ENCODE measurements around the gene ST6GAL1.

ST6GAL1 gene

DNA sequence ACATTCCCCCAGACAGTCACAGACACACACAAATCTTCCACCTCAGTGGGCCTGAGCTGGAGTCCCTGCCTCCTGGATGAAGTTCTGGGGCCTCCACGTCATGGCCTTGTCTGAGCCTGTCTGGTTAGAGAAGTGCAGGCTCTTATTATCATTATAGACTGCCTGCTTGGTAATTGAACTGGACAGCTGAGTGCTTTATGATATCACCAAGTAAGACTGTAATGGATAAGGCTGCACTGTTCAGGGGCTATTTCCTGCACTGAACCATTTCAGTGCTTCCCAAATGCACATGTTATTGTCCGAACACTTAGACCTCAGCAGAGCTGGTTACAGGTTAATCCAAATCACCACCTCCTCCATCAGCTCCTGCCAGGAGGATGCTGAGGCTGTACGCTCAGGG is 8.7 kb upstream of the ST6GAL1 start:
- Histone ChIP-seq H3K4ac (ENCODE audit: low read depth in 1 of 2, low read length in 2 of 2) (no peak overlapping the region), H3K27me3 (ENCODE audit: control insufficient read depth in 1 of 2, insufficient read depth in 1 of 2, low read length in 2 of 2) (peaks cover 0 to 6% of the 10 kb centered on the region in 2 experiments), H4K8ac (ENCODE audit: low read length) (no peak overlapping the region), H3K27ac (ENCODE audit: low read length, poor library complexity, severe bottlenecking) (no peak overlapping the region), H3K9me3 (ENCODE audit: control insufficient read depth, low read length) (no peaks in the 10 kb centered on the region), H3K79me1 (replicated peaks; ENCODE audit: low read length, poor library complexity, severe bottlenecking) (no peaks in the 10 kb centered on the region), H2BK5ac (ENCODE audit: low read depth, low read length, poor library complexity, severe bottlenecking) (no peak overlapping the region), H2AK5ac (ENCODE audit: low read length, severe bottlenecking) (no peak overlapping the region), H3K9ac (ENCODE audit: low read length) (no peak overlapping the region), H3K23ac (ENCODE audit: low read length in 2 of 2) (no peak overlapping the region), H2BK120ac (ENCODE audit: low read depth, low read length) (no peak overlapping the region), H3K36me3 (ENCODE audit: control insufficient read depth in 1 of 2, insufficient read depth in 2 of 2, low read depth in 1 of 2, low read length in 2 of 2) (no peaks in the 10 kb centered on the region), H2BK12ac (ENCODE audit: low read length in 2 of 2) (no peak overlapping the region), H3K4me2 (ENCODE audit: low read length, poor library complexity, severe bottlenecking) (peak overlapping the region; percentile 28), H2BK15ac (ENCODE audit: low read depth, poor library complexity, severe bottlenecking) (no peak overlapping the region), H3K14ac (ENCODE audit: low read length in 2 of 2) (no peak overlapping the region), H4K91ac (ENCODE audit: low read length) (no peak overlapping the region), H2AFZ (ENCODE audit: low read depth, low read length) (no peak overlapping the region), H3K4me3 (ENCODE audit: insufficient read depth in 1 of 2, low read depth in 1 of 2, low read length in 2 of 2) (no peak overlapping the region), H3K4me1 (ENCODE audit: control insufficient read depth, insufficient read depth, low read depth, low read length) (peaks cover 8% of the 10 kb centered on the region), H3K18ac (ENCODE audit: low read depth in 1 of 2, low read length in 2 of 2) (no peak overlapping the region)
- 56% methylated on average over 3 of the region's 3 CpGs for WGBS
- no peak for DNase-seq

DNA sequence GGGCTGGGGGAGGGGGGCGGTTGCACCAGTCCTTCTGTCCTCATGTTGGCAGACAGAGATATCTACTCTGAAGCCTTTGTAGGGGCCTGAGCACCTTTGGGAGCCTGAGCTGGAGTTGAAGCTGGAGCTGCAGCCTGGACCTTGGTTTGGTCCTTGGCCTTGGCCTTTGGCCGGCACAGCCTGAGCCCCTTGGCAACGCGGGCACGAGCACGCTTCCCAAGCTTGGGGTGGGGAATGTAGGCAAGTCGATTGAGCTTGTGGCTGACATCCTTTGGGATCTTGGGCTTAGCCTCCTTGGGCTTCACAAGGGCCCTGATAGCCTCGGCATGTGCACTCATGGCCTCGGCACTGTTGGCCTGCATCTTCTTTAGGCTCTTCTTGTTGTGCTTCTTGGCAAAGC is 8.1 kb upstream of the ST6GAL1 start:
- Histone ChIP-seq H3K4ac (ENCODE audit: low read depth in 1 of 2, low read length in 2 of 2) (no peak overlapping the region), H2BK15ac (ENCODE audit: low read depth, poor library complexity, severe bottlenecking) (no peak overlapping the region), H4K8ac (ENCODE audit: low read length) (no peak overlapping the region), H3K18ac (ENCODE audit: low read depth in 1 of 2, low read length in 2 of 2) (no peak overlapping the region), H3K23ac (ENCODE audit: low read length in 2 of 2) (no peak overlapping the region), H3K36me3 (ENCODE audit: control insufficient read depth in 1 of 2, insufficient read depth in 2 of 2, low read depth in 1 of 2, low read length in 2 of 2) (no peaks in the 10 kb centered on the region), H3K4me1 (ENCODE audit: control insufficient read depth, insufficient read depth, low read depth, low read length) (peaks cover 8% of the 10 kb centered on the region), H4K91ac (ENCODE audit: low read length) (no peak overlapping the region), H2AFZ (ENCODE audit: low read depth, low read length) (no peak overlapping the region), H2BK12ac (ENCODE audit: low read length in 2 of 2) (no peak overlapping the region), H3K9ac (ENCODE audit: low read length) (no peak overlapping the region), H3K4me3 (ENCODE audit: insufficient read depth in 1 of 2, low read depth in 1 of 2, low read length in 2 of 2) (no peak overlapping the region), H3K79me1 (replicated peaks; ENCODE audit: low read length, poor library complexity, severe bottlenecking) (no peaks in the 10 kb centered on the region), H2BK5ac (ENCODE audit: low read depth, low read length, poor library complexity, severe bottlenecking) (no peak overlapping the region), H2BK120ac (ENCODE audit: low read depth, low read length) (no peak overlapping the region), H3K9me3 (ENCODE audit: control insufficient read depth, low read length) (no peaks in the 10 kb centered on the region), H3K14ac (ENCODE audit: low read length in 2 of 2) (no peak overlapping the region), H2AK5ac (ENCODE audit: low read length, severe bottlenecking) (peak overlapping the region; percentile 75), H3K4me2 (ENCODE audit: low read length, poor library complexity, severe bottlenecking) (no peak overlapping the region), H3K27ac (ENCODE audit: low read length, poor library complexity, severe bottlenecking) (no peak overlapping the region), H3K27me3 (ENCODE audit: control insufficient read depth in 1 of 2, insufficient read depth in 1 of 2, low read length in 2 of 2) (peaks cover 0 to 6% of the 10 kb centered on the region in 2 experiments)
- 96% methylated on average over 9 of the region's 9 CpGs for WGBS
- DNase-seq: no peak

DNA sequence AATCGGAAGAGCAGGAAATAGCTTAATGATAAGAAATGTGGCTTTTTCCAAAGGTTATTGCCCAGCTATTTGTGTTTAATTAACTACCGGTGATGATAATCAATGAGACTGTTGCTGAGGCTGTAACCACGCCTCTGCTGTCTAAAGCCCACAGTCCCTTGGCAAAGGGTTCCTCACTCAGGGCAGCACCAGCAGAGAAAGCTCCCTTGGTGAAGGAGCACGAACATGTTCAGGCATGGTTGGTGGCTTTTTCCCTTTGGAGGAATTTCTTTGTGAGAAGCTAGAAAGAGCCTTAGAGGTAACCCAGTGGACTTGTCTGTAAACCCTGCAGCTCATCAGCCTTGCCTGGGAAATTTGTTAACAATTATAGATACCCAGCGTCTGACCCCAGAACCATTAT is 7.5 kb upstream of the ST6GAL1 start:
- Histone ChIP-seq H3K4me3 (ENCODE audit: insufficient read depth in 1 of 2, low read depth in 1 of 2, low read length in 2 of 2) (no peak overlapping the region), H3K79me1 (replicated peaks; ENCODE audit: low read length, poor library complexity, severe bottlenecking) (no peaks in the 10 kb centered on the region), H3K9ac (ENCODE audit: low read length) (no peak overlapping the region), H3K4me2 (ENCODE audit: low read length, poor library complexity, severe bottlenecking) (no peak overlapping the region), H3K27me3 (ENCODE audit: control insufficient read depth in 1 of 2, insufficient read depth in 1 of 2, low read length in 2 of 2) (peaks cover 0 to 2% of the 10 kb centered on the region in 2 experiments), H2BK12ac (ENCODE audit: low read length in 2 of 2) (no peak overlapping the region), H4K8ac (ENCODE audit: low read length) (no peak overlapping the region), H3K36me3 (ENCODE audit: control insufficient read depth in 1 of 2, insufficient read depth in 2 of 2, low read depth in 1 of 2, low read length in 2 of 2) (no peaks in the 10 kb centered on the region), H2BK5ac (ENCODE audit: low read depth, low read length, poor library complexity, severe bottlenecking) (no peak overlapping the region), H3K18ac (ENCODE audit: low read depth in 1 of 2, low read length in 2 of 2) (peak overlapping the region in 1 of 2 experiments; percentile 34), H4K91ac (ENCODE audit: low read length) (no peak overlapping the region), H2BK120ac (ENCODE audit: low read depth, low read length) (no peak overlapping the region), H3K4ac (ENCODE audit: low read depth in 1 of 2, low read length in 2 of 2) (no peak overlapping the region), H3K27ac (ENCODE audit: low read length, poor library complexity, severe bottlenecking) (no peak overlapping the region), H3K14ac (ENCODE audit: low read length in 2 of 2) (no peak overlapping the region), H2BK15ac (ENCODE audit: low read depth, poor library complexity, severe bottlenecking) (no peak overlapping the region), H3K4me1 (ENCODE audit: control insufficient read depth, insufficient read depth, low read depth, low read length) (peaks cover 5% of the 10 kb centered on the region), H2AK5ac (ENCODE audit: low read length, severe bottlenecking) (no peak overlapping the region), H3K23ac (ENCODE audit: low read length in 2 of 2) (no peak overlapping the region), H2AFZ (ENCODE audit: low read depth, low read length) (no peak overlapping the region), H3K9me3 (ENCODE audit: control insufficient read depth, low read length) (no peaks in the 10 kb centered on the region)
- WGBS: 87% methylated on average over 4 of the region's 5 CpGs
- no peak for DNase-seq

GRCh38 chr3:186923241-186923640 is 7.1 kb upstream of the ST6GAL1 start:
- 90% methylated on average over 3 of the region's 3 CpGs for WGBS
- Histone ChIP-seq H3K36me3 (ENCODE audit: control insufficient read depth in 1 of 2, insufficient read depth in 2 of 2, low read depth in 1 of 2, low read length in 2 of 2) (no peaks in the 10 kb centered on the region), H3K79me1 (replicated peaks; ENCODE audit: low read length, poor library complexity, severe bottlenecking) (no peaks in the 10 kb centered on the region), H2BK120ac (ENCODE audit: low read depth, low read length) (no peak overlapping the region), H3K4me3 (ENCODE audit: insufficient read depth in 1 of 2, low read depth in 1 of 2, low read length in 2 of 2) (no peak overlapping the region), H2AFZ (ENCODE audit: low read depth, low read length) (no peak overlapping the region), H2BK15ac (ENCODE audit: low read depth, poor library complexity, severe bottlenecking) (no peak overlapping the region), H3K27me3 (ENCODE audit: control insufficient read depth in 1 of 2, insufficient read depth in 1 of 2, low read length in 2 of 2) (no peaks in the 10 kb centered on the region), H3K4me2 (ENCODE audit: low read length, poor library complexity, severe bottlenecking) (no peak overlapping the region), H2BK12ac (ENCODE audit: low read length in 2 of 2) (no peak overlapping the region), H3K9me3 (ENCODE audit: control insufficient read depth, low read length) (no peaks in the 10 kb centered on the region), H3K23ac (ENCODE audit: low read length in 2 of 2) (no peak overlapping the region), H2AK5ac (ENCODE audit: low read length, severe bottlenecking) (no peak overlapping the region), H3K4ac (ENCODE audit: low read depth in 1 of 2, low read length in 2 of 2) (no peak overlapping the region), H2BK5ac (ENCODE audit: low read depth, low read length, poor library complexity, severe bottlenecking) (no peak overlapping the region), H3K9ac (ENCODE audit: low read length) (no peak overlapping the region), H3K18ac (ENCODE audit: low read depth in 1 of 2, low read length in 2 of 2) (no peak overlapping the region), H3K4me1 (ENCODE audit: control insufficient read depth, insufficient read depth, low read depth, low read length) (peaks cover 5% of the 10 kb centered on the region), H3K27ac (ENCODE audit: low read length, poor library complexity, severe bottlenecking) (no peak overlapping the region), H4K91ac (ENCODE audit: low read length) (no peak overlapping the region), H3K14ac (ENCODE audit: low read length in 2 of 2) (no peak overlapping the region), H4K8ac (ENCODE audit: low read length) (no peak overlapping the region)
- no peak for DNase-seq
